GM19328 (cell line): ENCODE measurements around the gene ADISSP.

ENCODE experiments used
- ATAC-seq: cut with Tn5 transposase; IDR thresholded peaks from one replicate; pipeline ENCODE4 v1.9.1; 2021; ENCODE audit warnings: mild to moderate bottlenecking, moderate library complexity; ENCODE audit not compliant: unreplicated experiment

The ADISSP gene

GRCh38 chr20:3755814-3756480 is 11.6 kb downstream of the ADISSP start:
- no peak for ATAC-seq

GRCh38 chr20:3755269-3755668 is 12.3 kb downstream of the ADISSP start:
- ATAC-seq, result no peak

- no peak for ATAC-seq
Observed at GRCh38 chr20:3754276-3754630, 13.3 kb downstream of the ADISSP start.

GRCh38 chr20:3753501-3754275 is 13.9 kb downstream of the ADISSP start:
- no peak for ATAC-seq

- ATAC-seq, result no peak
Observed at GRCh38 chr20:3753098-3753497, 14.5 kb downstream of the ADISSP start.

GRCh38 chr20:3752386-3752759 is 15.2 kb downstream of the ADISSP start:
- ATAC-seq, result no peak

- no peak for ATAC-seq
Observed at GRCh38 chr20:3751675-3752385, 15.7 kb downstream of the ADISSP start.

- no peak for ATAC-seq
Observed at GRCh38 chr20:3751305-3751674, 16.3 kb downstream of the ADISSP start.

- ATAC-seq, result no peak
Observed at GRCh38 chr20:3749689-3750531, 17.6 kb downstream of the ADISSP start.

GRCh38 chr20:3749087-3749688 is 18.4 kb downstream of the ADISSP start:
- ATAC-seq, result no peak

- no peak for ATAC-seq
Observed at GRCh38 chr20:3748073-3748472, 19.5 kb downstream of the ADISSP start.

- ATAC-seq, result no peak
Observed at GRCh38 chr20:3747471-3747870, 20.1 kb downstream of the ADISSP start.

GRCh38 chr20:3745686-3746173 is 21.8 kb downstream of the ADISSP start:
- no peak for ATAC-seq

- no peak for ATAC-seq
Observed at GRCh38 chr20:3744806-3745685, 22.5 kb downstream of the ADISSP start.

GRCh38 chr20:3744037-3744436 is 23.5 kb downstream of the ADISSP start:
- no peak for ATAC-seq

- ATAC-seq, result no peak
Observed at GRCh38 chr20:3743251-3743650, 24.3 kb downstream of the ADISSP start.

- no peak for ATAC-seq
Observed at GRCh38 chr20:3741836-3742458, 25.6 kb downstream of the ADISSP start.

GRCh38 chr20:3740615-3741301 is 26.8 kb downstream of the ADISSP start:
- no peak for ATAC-seq
